Cardiac fibroblast (primary cell): ENCODE data around the gene RBM28.
"Not testable (repeated sequence)": the region's sequence is repeated elsewhere in the genome, so short reads cannot be mapped to it uniquely, and the experiment has no call there.

Experiments
- DNase-seq, 2 donors: peaks; one replicate each; pipeline versions ENCODE4 v3.0.0 to v3.0.0-alpha.2; 2010; ENCODE audit warnings: low read depth in 2 of 2
- H3K4me3 ChIP-seq, 2 donors: replicated peaks in 1 of 2; 1 replicate in 1 of 2; 2 replicates in 1 of 2; pipeline ENCODE4 v1.5.1; 2011; ENCODE audit warnings: low read depth in 2 of 2, low read length in 2 of 2, mild to moderate bottlenecking in 2 of 2, moderate library complexity in 1 of 2
- CTCF ChIP-seq: IDR thresholded peaks from one replicate; pipeline ENCODE4 v1.5.1; 2011; ENCODE audit warnings: low read depth, mild to moderate bottlenecking, low read length, inconsistent platforms

Gene RBM28

GRCh38 chr7:128303643-128304042, 40.1 kb downstream of the RBM28 start:
- DNase-seq: no peak
- TF ChIP-seq CTCF: no peak
- H3K4me3 ChIP-seq: no peak overlapping the region

GRCh38 chr7:128303133-128303532, 40.6 kb downstream of the RBM28 start:
- no peak overlapping the region for H3K4me3 ChIP-seq
- DNase-seq: no peak
- no peak for TF ChIP-seq CTCF

GRCh38 chr7:128302139-128302538, 41.6 kb downstream of the RBM28 start:
- DNase-seq: no peak
- TF ChIP-seq CTCF: no peak
- no peak overlapping the region for H3K4me3 ChIP-seq

GRCh38 chr7:128299109-128299607, 44.5 kb downstream of the RBM28 start:
- no peak overlapping the region for H3K4me3 ChIP-seq
- no peak for TF ChIP-seq CTCF

GRCh38 chr7:128298004-128298403, 45.7 kb downstream of the RBM28 start:
- not testable (repeated sequence) for H3K4me3 ChIP-seq, DNase-seq

More at GRCh38 chr7:128299109-128299607, 44.5 kb downstream of the RBM28 start:
- DNase-seq: no peak

- H3K4me3 ChIP-seq: no peak overlapping the region
- no peak for TF ChIP-seq CTCF
- DNase-seq: no peak
Measured at GRCh38 chr7:128287556-128287955, 56.2 kb downstream of the RBM28 start.

GRCh38 chr7:128284102-128284501, 59.6 kb downstream of the RBM28 start:
- H3K4me3 ChIP-seq: no peak overlapping the region
- no peak for TF ChIP-seq CTCF
- no peak for DNase-seq
